Mesenchymal stem cell (in vitro differentiated cells and primary cell): ENCODE results near the gene UNC5B.
A peak's percentile ranks its signal among the peaks of the same experiment; 100 is the strongest.

ENCODE experiments used
- DNase-seq: peaks from one replicate; pipeline ENCODE4 v3.0.0-alpha.2; 2013
- H2AFZ ChIP-seq: one replicate; pipeline ENCODE4 v1.6.1; 2013; ENCODE audit warnings: low read depth, mild to moderate bottlenecking, control low read depth, inconsistent platforms, low read length, moderate library complexity
- H2AK5ac ChIP-seq: 2 replicates; pipeline ENCODE4 v1.6.1; 2013; ENCODE audit warnings: low read length, moderate library complexity, mild to moderate bottlenecking, inconsistent platforms; ENCODE audit not compliant: severe bottlenecking
- H2BK120ac ChIP-seq: one replicate; pipeline ENCODE4 v1.6.1; 2013; ENCODE audit warnings: low read depth, mild to moderate bottlenecking, inconsistent platforms, low read length, moderate library complexity
- H2BK12ac ChIP-seq, 2 experiments: one replicate each; pipeline ENCODE4 v1.6.1; 2013; ENCODE audit warnings: inconsistent platforms in 2 of 2, low read length in 2 of 2, mild to moderate bottlenecking in 2 of 2, moderate library complexity in 2 of 2, control low read depth in 1 of 2
- H2BK15ac ChIP-seq: one replicate; pipeline ENCODE4 v1.6.1; 2013; ENCODE audit warnings: mild to moderate bottlenecking, low read depth, inconsistent platforms; ENCODE audit not compliant: poor library complexity, severe bottlenecking
- H2BK5ac ChIP-seq: 2 replicates; pipeline ENCODE4 v1.6.1; 2013; ENCODE audit warnings: low read depth, mild to moderate bottlenecking, low read length, control low read depth, inconsistent platforms; ENCODE audit not compliant: poor library complexity, severe bottlenecking
- H3K14ac ChIP-seq, 2 experiments: one replicate each; pipeline ENCODE4 v1.6.1; 2013; ENCODE audit warnings: inconsistent platforms in 2 of 2, low read length in 2 of 2, control low read depth in 1 of 2, mild to moderate bottlenecking in 1 of 2, moderate library complexity in 1 of 2
- H3K18ac ChIP-seq, 2 experiments: one replicate each; pipeline ENCODE4 v1.6.1; 2013; ENCODE audit warnings: inconsistent platforms in 2 of 2, low read length in 2 of 2, control low read depth in 1 of 2, low read depth in 1 of 2, mild to moderate bottlenecking in 1 of 2
- H3K23ac ChIP-seq, 2 experiments: one replicate each; pipeline ENCODE4 v1.6.1; 2013; ENCODE audit warnings: inconsistent platforms in 2 of 2, low read length in 2 of 2, mild to moderate bottlenecking in 2 of 2, moderate library complexity in 2 of 2, control low read depth in 1 of 2
- H3K27ac ChIP-seq: 2 replicates; pipeline ENCODE4 v1.5.1; 2013; ENCODE audit warnings: mild to moderate bottlenecking, moderate library complexity, low read length, control low read depth, inconsistent platforms; ENCODE audit not compliant: poor library complexity, severe bottlenecking
- H3K27me3 ChIP-seq, 2 experiments: 2 replicates each; pipeline versions ENCODE4 v1.6.1 to v1.7.0; 2013; ENCODE audit warnings: low read length in 2 of 2, mild to moderate bottlenecking in 2 of 2, moderate library complexity in 2 of 2, control low read depth in 1 of 2, inconsistent platforms in 1 of 2; ENCODE audit not compliant: control insufficient read depth in 1 of 2, insufficient read depth in 1 of 2
- H3K36me3 ChIP-seq, 2 experiments: 2 replicates each; pipeline versions ENCODE4 v1.6.1 to v1.7.0; 2013; ENCODE audit warnings: low read length in 2 of 2, control low read depth in 1 of 2, inconsistent platforms in 1 of 2, low read depth in 1 of 2, mild to moderate bottlenecking in 1 of 2; ENCODE audit not compliant: insufficient read depth in 2 of 2, control insufficient read depth in 1 of 2
- H3K4ac ChIP-seq, 2 experiments: one replicate each; pipeline ENCODE4 v1.6.1; 2013; ENCODE audit warnings: inconsistent platforms in 2 of 2, low read length in 2 of 2, mild to moderate bottlenecking in 2 of 2, moderate library complexity in 2 of 2, control low read depth in 1 of 2, low read depth in 1 of 2
- H3K4me1 ChIP-seq: 2 replicates; pipeline ENCODE4 v1.6.1; 2013; ENCODE audit warnings: low read depth, low read length, control low read depth; ENCODE audit not compliant: control insufficient read depth, insufficient read depth
- H3K4me2 ChIP-seq: 2 replicates; pipeline ENCODE4 v1.6.1; 2013; ENCODE audit warnings: low read length, mild to moderate bottlenecking, inconsistent platforms; ENCODE audit not compliant: poor library complexity, severe bottlenecking
- H3K4me3 ChIP-seq, 2 experiments: 2 replicates each; pipeline versions ENCODE4 v1.5.1 to v1.7.0; 2013; ENCODE audit warnings: low read length in 2 of 2, mild to moderate bottlenecking in 2 of 2, control low read depth in 1 of 2, low read depth in 1 of 2; ENCODE audit not compliant: insufficient read depth in 1 of 2
- H3K79me1 ChIP-seq: replicated peaks from 2 replicates; pipeline ENCODE4 v1.6.1; 2013; ENCODE audit warnings: mild to moderate bottlenecking, control low read depth, low read length, inconsistent platforms; ENCODE audit not compliant: poor library complexity, severe bottlenecking
- H3K9ac ChIP-seq: 2 replicates; pipeline ENCODE4 v1.7.0; 2013; ENCODE audit warnings: mild to moderate bottlenecking, low read length, moderate library complexity
- H3K9me3 ChIP-seq: 2 replicates; pipeline ENCODE4 v1.7.0; 2013; ENCODE audit warnings: mild to moderate bottlenecking, low read length; ENCODE audit not compliant: control insufficient read depth
- H4K8ac ChIP-seq: one replicate; pipeline ENCODE4 v1.6.1; 2013; ENCODE audit warnings: inconsistent platforms, mild to moderate bottlenecking, low read length, moderate library complexity
- H4K91ac ChIP-seq: one replicate; pipeline ENCODE4 v1.6.1; 2013; ENCODE audit warnings: mild to moderate bottlenecking, low read length, inconsistent platforms
- WGBS: methylation state at CpG from one replicate; pipeline ENCODE4 v1.1.7; 2013; ENCODE audit warnings: mixed read lengths; 5-methylcytosine and 5-hydroxymethylcytosine counted together

UNC5B gene

GRCh38 chr10:71266147-71266917 is 54.0 kb downstream of the UNC5B start:
- peak overlapping the region; percentile 90 for H2BK15ac ChIP-seq
- H2AK5ac ChIP-seq = no peak overlapping the region
- H2AFZ ChIP-seq = no peak overlapping the region
- peak overlapping the region; percentile 83 for H3K9ac ChIP-seq
- no peak overlapping the region for H3K4me3 ChIP-seq
- peaks cover 0 to 68% of the 10 kb centered on the region in 2 experiments for H3K27me3 ChIP-seq
- H3K23ac ChIP-seq = peak overlapping the region in 1 of 2 experiments; percentile 75
- H3K4me2 ChIP-seq = no peak overlapping the region
- WGBS = 54% methylated on average over 12 of the region's 18 CpGs
- no peak overlapping the region for H3K27ac ChIP-seq
- H3K9me3 ChIP-seq = no peaks in the 10 kb centered on the region
- no peaks in the 10 kb centered on the region for H3K79me1 ChIP-seq
- no peaks in the 10 kb centered on the region for H3K4me1 ChIP-seq
- H3K4ac ChIP-seq = peak overlapping the region in 1 of 2 experiments; percentile 83
- H2BK120ac ChIP-seq = peak overlapping the region; percentile 64
- DNase-seq = peak; percentile 92
- peak overlapping the region; percentile 70 to 93 for H2BK12ac ChIP-seq
- H2BK5ac ChIP-seq = no peak overlapping the region
- peak overlapping the region; percentile 74 to 84 for H3K18ac ChIP-seq
- peak overlapping the region; percentile 87 for H4K8ac ChIP-seq
- peak overlapping the region; percentile 88 for H4K91ac ChIP-seq
- peak overlapping the region in 1 of 2 experiments; percentile 94 for H3K14ac ChIP-seq
- H3K36me3 ChIP-seq = no peaks in the 10 kb centered on the region

GRCh38 chr10:71266918-71267442 is 54.6 kb downstream of the UNC5B start:
- no peak overlapping the region for H3K27ac ChIP-seq
- no peak overlapping the region for H3K4ac ChIP-seq
- peak overlapping the region in 1 of 2 experiments; percentile 48 for H2BK12ac ChIP-seq
- WGBS = 76% methylated on average over 8 of the region's 8 CpGs
- no peak overlapping the region for H3K23ac ChIP-seq
- H3K27me3 ChIP-seq = peaks cover 0 to 64% of the 10 kb centered on the region in 2 experiments
- peak; percentile 80 for DNase-seq
- H3K36me3 ChIP-seq = no peaks in the 10 kb centered on the region
- peak overlapping the region; percentile 83 for H3K9ac ChIP-seq
- no peak overlapping the region for H3K4me2 ChIP-seq
- no peak overlapping the region for H2BK5ac ChIP-seq
- no peaks in the 10 kb centered on the region for H3K79me1 ChIP-seq
- no peak overlapping the region for H3K14ac ChIP-seq
- no peak overlapping the region for H3K4me3 ChIP-seq
- no peaks in the 10 kb centered on the region for H3K9me3 ChIP-seq
- no peak overlapping the region for H2AK5ac ChIP-seq
- no peaks in the 10 kb centered on the region for H3K4me1 ChIP-seq
- H2AFZ ChIP-seq = no peak overlapping the region
- peak overlapping the region; percentile 41 to 74 for H3K18ac ChIP-seq
- H2BK15ac ChIP-seq = no peak overlapping the region
- no peak overlapping the region for H4K8ac ChIP-seq
- H2BK120ac ChIP-seq = peak overlapping the region; percentile 64
- H4K91ac ChIP-seq = no peak overlapping the region

GRCh38 chr10:71267508-71268240 is 55.3 kb downstream of the UNC5B start:
- Histone ChIP-seq H2BK120ac (peak overlapping the region; percentile 19), H3K79me1 (no peaks in the 10 kb centered on the region), H3K4me1 (peaks cover 3% of the 10 kb centered on the region), H3K27ac (no peak overlapping the region), H3K4ac (peak overlapping the region; percentile 9 to 42), H4K8ac (no peak overlapping the region), H3K14ac (no peak overlapping the region), H3K27me3 (peaks cover 0 to 58% of the 10 kb centered on the region in 2 experiments), H2BK12ac (peak overlapping the region in 1 of 2 experiments; percentile 48), H2AK5ac (no peak overlapping the region), H4K91ac (peak overlapping the region; percentile 25), H3K18ac (peak overlapping the region in 1 of 2 experiments; percentile 37), H3K4me3 (no peak overlapping the region), H3K36me3 (no peaks in the 10 kb centered on the region), H2BK5ac (no peak overlapping the region), H3K9ac (peak overlapping the region; percentile 83), H3K23ac (no peak overlapping the region), H2BK15ac (no peak overlapping the region), H3K4me2 (no peak overlapping the region), H2AFZ (no peak overlapping the region), H3K9me3 (no peaks in the 10 kb centered on the region)
- 93% methylated on average over 5 of the region's 5 CpGs for WGBS
- DNase-seq = no peak

DNA sequence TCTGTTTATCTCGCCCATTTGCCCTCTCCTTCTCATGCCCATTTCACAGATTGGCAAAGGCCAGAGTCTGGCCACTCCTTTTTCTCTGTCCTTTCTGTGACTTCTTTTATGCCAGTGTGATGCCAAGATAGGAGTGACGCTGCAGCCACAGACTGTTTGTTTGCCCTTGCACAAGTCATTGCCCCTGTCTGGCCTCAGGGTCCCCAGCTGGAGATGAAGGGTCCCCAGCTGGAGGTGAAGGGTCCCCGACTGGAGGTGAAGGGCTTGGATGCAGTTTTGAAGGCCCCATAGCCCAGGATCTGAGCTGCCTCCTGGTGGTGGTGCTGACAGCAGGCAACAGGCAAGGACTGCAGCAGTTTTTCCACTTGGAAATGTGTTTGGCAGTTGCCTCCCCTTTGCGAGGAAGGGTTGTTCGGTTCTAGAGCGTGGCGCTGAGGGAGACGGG is 55.9 kb downstream of the UNC5B start:
- H3K36me3 ChIP-seq = no peaks in the 10 kb centered on the region
- H2BK5ac ChIP-seq = no peak overlapping the region
- no peaks in the 10 kb centered on the region for H3K79me1 ChIP-seq
- H2AK5ac ChIP-seq = no peak overlapping the region
- peak overlapping the region in 1 of 2 experiments; percentile 20 for H3K4ac ChIP-seq
- H4K8ac ChIP-seq = no peak overlapping the region
- no peak overlapping the region for H2AFZ ChIP-seq
- no peaks in the 10 kb centered on the region for H3K9me3 ChIP-seq
- H3K4me2 ChIP-seq = no peak overlapping the region
- H3K14ac ChIP-seq = no peak overlapping the region
- peak overlapping the region; percentile 44 to 52 for H2BK12ac ChIP-seq
- DNase-seq = peak; percentile 64
- H3K27ac ChIP-seq = no peak overlapping the region
- H3K18ac ChIP-seq = peak overlapping the region; percentile 14 to 81
- no peak overlapping the region for H3K23ac ChIP-seq
- no peak overlapping the region for H3K9ac ChIP-seq
- WGBS = 64% methylated on average over 8 of the region's 8 CpGs
- peak overlapping the region; percentile 25 for H4K91ac ChIP-seq
- H3K4me1 ChIP-seq = peaks cover 3% of the 10 kb centered on the region
- no peak overlapping the region for H2BK15ac ChIP-seq
- no peak overlapping the region for H3K4me3 ChIP-seq
- peak overlapping the region; percentile 19 for H2BK120ac ChIP-seq
- peaks cover 0 to 52% of the 10 kb centered on the region in 2 experiments for H3K27me3 ChIP-seq
